ENCODE results near the gene CFH.

DNA sequence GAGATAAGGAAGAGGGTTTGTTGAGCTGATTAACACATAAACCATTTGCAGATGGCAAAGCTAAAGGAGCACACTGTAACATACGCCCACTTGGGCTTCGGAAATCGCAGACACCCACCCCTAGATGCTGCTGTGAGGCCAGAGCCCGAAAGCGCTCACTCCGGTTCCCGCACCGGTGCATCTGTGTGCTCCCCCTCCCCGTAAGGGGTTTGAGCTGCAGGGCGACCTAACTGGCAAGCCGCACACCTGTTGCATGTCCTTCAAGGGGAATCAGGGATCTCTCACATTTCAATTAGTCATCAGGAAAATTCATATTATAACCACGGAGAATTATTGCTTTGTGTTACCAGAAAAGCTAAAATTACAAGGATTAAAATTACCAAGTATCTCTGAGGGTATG, 1.4 kb upstream of the CFH start:
- TF ChIP-seq, protein P1, sequence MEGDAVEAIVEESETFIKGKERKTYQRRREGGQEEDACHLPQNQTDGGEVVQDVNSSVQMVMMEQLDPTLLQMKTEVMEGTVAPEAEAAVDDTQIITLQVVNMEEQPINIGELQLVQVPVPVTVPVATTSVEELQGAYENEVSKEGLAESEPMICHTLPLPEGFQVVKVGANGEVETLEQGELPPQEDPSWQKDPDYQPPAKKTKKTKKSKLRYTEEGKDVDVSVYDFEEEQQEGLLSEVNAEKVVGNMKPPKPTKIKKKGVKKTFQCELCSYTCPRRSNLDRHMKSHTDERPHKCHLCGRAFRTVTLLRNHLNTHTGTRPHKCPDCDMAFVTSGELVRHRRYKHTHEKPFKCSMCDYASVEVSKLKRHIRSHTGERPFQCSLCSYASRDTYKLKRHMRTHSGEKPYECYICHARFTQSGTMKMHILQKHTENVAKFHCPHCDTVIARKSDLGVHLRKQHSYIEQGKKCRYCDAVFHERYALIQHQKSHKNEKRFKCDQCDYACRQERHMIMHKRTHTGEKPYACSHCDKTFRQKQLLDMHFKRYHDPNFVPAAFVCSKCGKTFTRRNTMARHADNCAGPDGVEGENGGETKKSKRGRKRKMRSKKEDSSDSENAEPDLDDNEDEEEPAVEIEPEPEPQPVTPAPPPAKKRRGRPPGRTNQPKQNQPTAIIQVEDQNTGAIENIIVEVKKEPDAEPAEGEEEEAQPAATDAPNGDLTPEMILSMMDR (IDR thresholded peaks at IDR 0.05; ENCODE audit: low read depth, low read length), result no peak
- TF ChIP-seq POLR2A (IDR thresholded peaks at IDR 0.05; ENCODE audit: extremely low read depth, insufficient read length) (no peak), MYC (IDR thresholded peaks at IDR 0.05; ENCODE audit: low read depth, low read length) (no peak)
- TF ChIP-seq, protein P2, sequence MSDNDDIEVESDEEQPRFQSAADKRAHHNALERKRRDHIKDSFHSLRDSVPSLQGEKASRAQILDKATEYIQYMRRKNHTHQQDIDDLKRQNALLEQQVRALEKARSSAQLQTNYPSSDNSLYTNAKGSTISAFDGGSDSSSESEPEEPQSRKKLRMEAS (IDR thresholded peaks at IDR 0.05; ENCODE audit: low read depth, low read length), result no peak
